ENCODE measurements around the gene ZFYVE1.
"Not testable (repeated sequence)": the region's sequence is repeated elsewhere in the genome, so short reads cannot be mapped to it uniquely, and the experiment has no call there.

ZFYVE1 gene, protein sequence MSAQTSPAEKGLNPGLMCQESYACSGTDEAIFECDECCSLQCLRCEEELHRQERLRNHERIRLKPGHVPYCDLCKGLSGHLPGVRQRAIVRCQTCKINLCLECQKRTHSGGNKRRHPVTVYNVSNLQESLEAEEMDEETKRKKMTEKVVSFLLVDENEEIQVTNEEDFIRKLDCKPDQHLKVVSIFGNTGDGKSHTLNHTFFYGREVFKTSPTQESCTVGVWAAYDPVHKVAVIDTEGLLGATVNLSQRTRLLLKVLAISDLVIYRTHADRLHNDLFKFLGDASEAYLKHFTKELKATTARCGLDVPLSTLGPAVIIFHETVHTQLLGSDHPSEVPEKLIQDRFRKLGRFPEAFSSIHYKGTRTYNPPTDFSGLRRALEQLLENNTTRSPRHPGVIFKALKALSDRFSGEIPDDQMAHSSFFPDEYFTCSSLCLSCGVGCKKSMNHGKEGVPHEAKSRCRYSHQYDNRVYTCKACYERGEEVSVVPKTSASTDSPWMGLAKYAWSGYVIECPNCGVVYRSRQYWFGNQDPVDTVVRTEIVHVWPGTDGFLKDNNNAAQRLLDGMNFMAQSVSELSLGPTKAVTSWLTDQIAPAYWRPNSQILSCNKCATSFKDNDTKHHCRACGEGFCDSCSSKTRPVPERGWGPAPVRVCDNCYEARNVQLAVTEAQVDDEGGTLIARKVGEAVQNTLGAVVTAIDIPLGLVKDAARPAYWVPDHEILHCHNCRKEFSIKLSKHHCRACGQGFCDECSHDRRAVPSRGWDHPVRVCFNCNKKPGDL

GRCh38 chr14:73026845-73027542, at the start of gene ZFYVE1:
TSS of gene ZFYVE1 (minus strand) at chr14:73027106. CDS start at chr14:73024508, 2,598 bp downstream.
- peak; percentile 98 for DNase-seq

DNA sequence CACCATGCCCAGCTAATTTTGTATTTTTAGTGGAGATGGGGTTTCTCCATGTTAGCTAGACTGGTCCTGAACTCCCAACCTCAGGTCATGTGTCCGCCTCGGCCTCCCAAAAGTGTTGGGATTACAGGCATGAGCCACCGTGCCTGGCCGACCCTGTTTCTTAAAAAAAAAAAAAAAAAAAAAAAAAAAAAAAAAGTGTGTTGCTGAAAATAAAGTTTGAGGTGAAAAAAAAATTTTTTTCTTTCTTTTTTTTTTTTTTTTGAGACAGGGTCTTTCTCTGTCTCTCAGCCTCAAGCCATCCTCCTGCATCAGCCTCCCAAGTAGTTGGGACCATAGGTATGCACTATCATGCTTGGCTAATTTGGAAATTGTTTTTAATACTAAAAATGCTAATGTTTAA, 42.7 kb upstream of the ZFYVE1 start:
- DNase-seq = no peak

GRCh38 chr14:73058922-73059673, 32.2 kb upstream of the ZFYVE1 start:
- peak; percentile 18 for DNase-seq

DNA sequence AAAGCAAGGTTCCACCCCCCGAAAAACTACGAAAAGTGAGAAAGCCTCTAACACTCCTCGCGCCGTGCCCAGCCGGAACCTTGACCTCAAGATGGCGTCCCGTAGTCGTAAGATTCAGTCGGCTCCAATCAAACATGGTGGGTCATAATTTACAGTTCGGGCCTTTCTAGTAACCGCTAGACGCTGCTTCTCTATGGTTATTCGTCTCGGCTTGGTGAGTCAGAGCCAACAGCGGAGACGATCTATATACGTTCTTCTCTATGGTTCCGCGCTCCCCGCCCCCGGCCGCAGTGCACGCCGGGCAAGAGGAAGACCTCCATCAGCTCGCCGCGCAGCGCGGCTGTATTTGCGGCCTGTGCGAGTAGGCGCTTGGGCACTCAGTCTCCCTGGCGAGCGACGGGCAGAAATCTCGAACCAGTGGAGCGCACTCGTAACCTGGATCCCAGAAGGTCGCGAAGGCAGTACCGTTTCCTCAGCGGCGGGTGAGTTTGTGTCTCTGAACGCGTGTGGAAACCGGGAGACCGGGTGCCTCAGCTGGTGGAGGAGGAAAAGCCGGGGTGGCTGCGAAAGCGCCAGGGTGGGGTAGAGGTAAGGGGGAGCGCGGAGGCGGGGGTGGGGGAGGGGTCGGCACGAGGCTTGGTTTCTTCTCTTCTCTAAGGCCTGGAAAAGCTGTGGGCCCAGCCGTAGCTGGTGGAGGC, 31.5 kb upstream of the ZFYVE1 start, which contains the start of gene RBM25:
RBM25 (plus strand) TSS at position 311 of the 698 bp plus-strand sequence. CDS start 13,108 bp downstream, outside the sequence.
- peak; percentile 98 for DNase-seq

GRCh38 chr14:73057944-73058223, 31.0 kb upstream of the ZFYVE1 start:
- no peak for DNase-seq

DNA sequence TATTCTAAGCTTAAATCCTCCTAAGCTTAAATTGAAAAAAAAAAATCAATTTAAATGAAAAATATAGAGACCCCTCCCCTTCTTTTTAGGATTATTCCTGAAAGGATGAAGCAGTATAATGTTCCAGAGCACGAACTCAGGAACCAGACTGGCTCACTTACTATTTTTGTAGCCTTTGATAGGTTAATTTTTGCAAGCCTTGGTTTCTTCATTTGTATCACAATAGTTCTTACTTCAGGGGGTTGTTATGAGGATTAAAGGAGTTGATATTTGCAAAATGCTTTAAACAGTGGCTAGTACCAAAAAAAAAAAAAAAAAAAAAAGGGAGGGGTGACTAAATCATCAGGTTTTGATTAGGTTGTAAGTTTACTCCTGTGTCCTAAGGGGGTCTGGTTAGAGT, 28.3 kb upstream of the ZFYVE1 start:
- DNase-seq = no peak

- DNase-seq = no peak
These were observed 22.5 kb upstream of the ZFYVE1 start for GRCh38 chr14:73049428-73049827.

GRCh38 chr14:73047808-73048207, 20.9 kb upstream of the ZFYVE1 start:
- no peak for DNase-seq

- not testable (repeated sequence) for DNase-seq
These were observed 10.0 kb upstream of the ZFYVE1 start for GRCh38 chr14:73036706-73037450.

DNA sequence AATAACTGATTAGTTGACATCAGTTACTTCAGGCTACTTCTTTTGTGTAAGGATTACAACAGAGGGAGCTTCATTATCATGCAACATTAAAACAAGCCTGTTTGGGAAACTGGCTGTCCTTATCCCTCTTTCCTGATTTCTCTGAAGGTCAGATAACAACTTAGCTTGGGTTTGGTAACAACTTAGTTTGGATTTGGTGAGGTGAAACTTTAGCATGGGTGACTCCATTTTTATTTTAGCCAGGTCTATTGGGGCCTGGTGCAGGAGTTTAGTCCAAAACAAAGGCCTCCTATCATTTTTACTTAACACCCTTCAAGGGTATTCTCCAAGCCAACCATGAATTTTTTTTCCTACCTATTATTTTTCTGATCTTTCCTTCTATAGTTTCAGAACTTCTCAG, 1.1 kb upstream of the ZFYVE1 start:
- DNase-seq = no peak

DNA sequence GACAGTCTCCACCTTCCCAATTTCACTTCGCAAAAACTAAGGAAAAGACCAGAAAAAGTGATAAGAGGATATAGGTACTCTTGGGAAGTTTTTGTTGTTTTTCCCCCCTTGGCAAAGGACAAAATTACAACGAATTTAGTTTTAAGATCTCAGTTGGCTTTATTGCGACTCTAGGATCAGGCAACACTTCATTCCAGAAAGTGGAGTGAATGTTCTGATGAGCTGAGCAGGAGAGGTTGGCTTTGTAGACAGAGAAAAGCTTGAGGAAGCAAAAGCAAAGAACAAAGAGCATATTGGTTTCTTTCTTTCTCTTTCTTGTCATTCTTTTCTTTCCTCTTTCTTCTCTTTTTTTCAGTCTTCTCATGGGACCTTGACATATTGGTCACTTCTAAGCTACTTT, 640 bp upstream of the ZFYVE1 start:
- DNase-seq = no peak

- no peak for DNase-seq
These were observed 562 bp downstream of the ZFYVE1 start for GRCh38 chr14:73026243-73026844.

DNA sequence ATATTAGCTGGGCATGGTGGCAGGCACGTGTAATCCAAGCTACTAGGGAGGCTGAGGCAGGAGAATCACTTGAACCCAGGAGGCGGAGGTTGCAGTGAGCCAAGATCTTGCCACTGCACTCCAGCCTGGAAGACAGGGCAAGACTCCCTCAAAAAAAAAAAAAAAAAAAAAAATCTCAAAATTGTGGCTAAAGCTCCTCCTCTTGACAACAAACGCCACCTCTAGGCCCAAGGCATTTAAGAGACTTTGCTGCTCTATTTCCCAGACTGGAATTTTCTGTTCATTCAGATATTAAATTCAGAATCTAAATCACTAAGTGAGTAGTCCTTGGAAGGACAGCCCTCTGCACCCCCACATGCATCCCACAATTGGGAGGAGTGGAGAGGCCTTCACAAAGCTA, 1.4 kb downstream of the ZFYVE1 start:
- DNase-seq = no peak

DNA sequence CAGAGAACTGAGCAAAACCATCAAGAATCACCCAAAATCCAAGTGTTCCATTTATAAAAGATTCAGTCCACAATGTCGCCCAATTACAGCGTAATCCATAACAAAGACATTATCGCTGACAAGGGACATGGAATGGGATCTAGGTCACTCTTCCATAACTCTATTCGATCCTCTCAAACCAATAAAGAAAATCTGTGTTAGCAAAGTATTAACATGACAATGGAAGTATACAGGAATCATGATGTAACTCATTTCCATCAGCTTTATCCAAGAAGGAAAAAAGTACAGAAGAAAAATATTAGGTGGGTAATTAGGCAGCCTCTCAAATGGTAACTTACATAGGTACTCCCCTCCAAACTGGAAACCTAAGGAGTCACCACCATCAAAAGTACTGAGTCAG, 4.9 kb downstream of the ZFYVE1 start:
- no peak for DNase-seq

GRCh38 chr14:73016011-73016410, 10.9 kb downstream of the ZFYVE1 start:
- DNase-seq = not testable (repeated sequence)

- not testable (repeated sequence) for DNase-seq
These were observed 11.4 kb downstream of the ZFYVE1 start for GRCh38 chr14:73015552-73015951.

DNA sequence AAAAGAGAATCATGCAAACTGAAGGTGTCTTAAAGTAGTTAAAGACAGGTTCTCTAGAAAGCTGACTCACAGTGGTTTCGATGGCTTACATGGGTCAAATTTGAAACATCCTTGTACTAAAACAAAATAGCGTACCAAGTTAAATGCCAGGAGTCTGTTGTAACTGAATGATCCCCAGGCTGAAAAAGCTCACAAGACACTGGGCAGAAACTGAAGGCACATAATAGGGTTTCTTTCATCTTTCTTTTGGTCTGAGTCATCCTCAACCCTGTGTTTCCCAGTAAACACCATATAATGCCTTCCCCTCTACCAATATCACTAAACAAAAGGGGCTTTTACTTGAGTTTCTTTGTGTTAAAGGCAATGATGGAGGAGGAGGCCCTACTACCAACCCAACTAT, 12.8 kb downstream of the ZFYVE1 start:
- peak; percentile 83 for DNase-seq

- not testable (repeated sequence) for DNase-seq
These were observed 15.7 kb downstream of the ZFYVE1 start for GRCh38 chr14:73011189-73011588.

DNA sequence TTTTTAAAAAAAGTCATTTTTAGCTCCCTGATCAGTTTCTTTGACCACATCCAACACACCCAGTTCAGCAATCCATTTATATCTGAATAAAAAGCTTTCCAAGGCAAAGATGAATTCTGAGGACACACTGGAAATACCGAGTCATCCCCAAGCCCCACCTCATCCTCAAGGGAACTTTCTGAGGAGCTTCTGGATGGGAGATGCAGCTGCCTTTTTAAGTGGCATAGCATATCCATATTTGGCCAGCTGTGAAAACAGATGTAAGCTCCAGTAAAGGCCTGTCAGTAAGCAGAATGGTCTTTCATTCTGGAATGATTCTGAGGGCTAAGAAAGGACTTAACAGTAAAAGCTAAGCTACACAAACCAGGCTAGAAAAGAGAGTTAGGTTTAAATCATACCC, 18.4 kb downstream of the ZFYVE1 start:
- no peak for DNase-seq

GRCh38 chr14:73007835-73008234, 19.1 kb downstream of the ZFYVE1 start:
- no peak for DNase-seq

GRCh38 chr14:73004641-73005040, 22.3 kb downstream of the ZFYVE1 start:
- DNase-seq = not testable (repeated sequence)

All from activated CD4-positive, alpha-beta T cell treated with anti-CD3 and anti-CD28 coated beads, Interleukin-2, amount 50 U/mL, for 16 hours (primary cell).